HL-60 (cell line): Measurements from ENCODE around the gene SEC24D.

ENCODE experiments used
- POLR2AphosphoS5 ChIP-seq: IDR thresholded peaks from 2 replicates; pipeline ENCODE4 v1.6.1; 2012; ENCODE audit warnings: low read depth
- TF ChIP-seq, protein P1 (sequence below): IDR thresholded peaks from one replicate; pipeline ENCODE4 v1.5.1; 2011; ENCODE audit warnings: low read length, control low read depth, inconsistent platforms; ENCODE audit not compliant: insufficient read depth

DNA sequence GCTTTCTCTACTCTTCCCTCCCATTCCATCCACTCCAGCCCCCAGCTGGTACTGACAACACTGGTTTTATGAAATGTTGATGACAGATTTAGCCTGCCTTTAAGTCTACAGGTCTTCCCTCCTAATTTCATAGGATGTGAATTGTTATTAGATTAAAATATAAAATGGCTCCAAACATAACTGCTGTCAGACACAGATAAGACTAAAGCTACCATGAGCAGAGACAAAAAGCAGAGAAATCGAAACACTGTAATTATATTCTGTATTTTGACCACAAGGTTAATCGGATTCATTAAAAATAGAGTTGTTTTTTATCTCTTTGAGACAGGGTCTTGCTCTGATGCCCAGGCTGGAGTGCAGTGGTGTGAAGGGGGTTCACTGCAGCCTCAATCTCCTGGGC, 28.3 kb downstream of the SEC24D start:
- TF ChIP-seq POLR2AphosphoS5: no peak
- TF ChIP-seq, protein P1, sequence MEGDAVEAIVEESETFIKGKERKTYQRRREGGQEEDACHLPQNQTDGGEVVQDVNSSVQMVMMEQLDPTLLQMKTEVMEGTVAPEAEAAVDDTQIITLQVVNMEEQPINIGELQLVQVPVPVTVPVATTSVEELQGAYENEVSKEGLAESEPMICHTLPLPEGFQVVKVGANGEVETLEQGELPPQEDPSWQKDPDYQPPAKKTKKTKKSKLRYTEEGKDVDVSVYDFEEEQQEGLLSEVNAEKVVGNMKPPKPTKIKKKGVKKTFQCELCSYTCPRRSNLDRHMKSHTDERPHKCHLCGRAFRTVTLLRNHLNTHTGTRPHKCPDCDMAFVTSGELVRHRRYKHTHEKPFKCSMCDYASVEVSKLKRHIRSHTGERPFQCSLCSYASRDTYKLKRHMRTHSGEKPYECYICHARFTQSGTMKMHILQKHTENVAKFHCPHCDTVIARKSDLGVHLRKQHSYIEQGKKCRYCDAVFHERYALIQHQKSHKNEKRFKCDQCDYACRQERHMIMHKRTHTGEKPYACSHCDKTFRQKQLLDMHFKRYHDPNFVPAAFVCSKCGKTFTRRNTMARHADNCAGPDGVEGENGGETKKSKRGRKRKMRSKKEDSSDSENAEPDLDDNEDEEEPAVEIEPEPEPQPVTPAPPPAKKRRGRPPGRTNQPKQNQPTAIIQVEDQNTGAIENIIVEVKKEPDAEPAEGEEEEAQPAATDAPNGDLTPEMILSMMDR: no peak
